Measurements from ENCODE around the gene SLCO2B1. TPM values are rescaled to one million over a fixed set of nuclear protein-coding genes. Genes with fewer than 3 reads are reported as not detected.

SLCO2B1 gene
- total RNA-seq, 6 experiments from 2014 or later, result 145 to 316 (median 199) TPM

GRCh38 chr11:75154646-75155569 lies 4.0 kb downstream of the SLCO2B1 start:
- intact Hi-C loops (cut with DNase I), result no loop called here
- Histone ChIP-seq H3K36me3 (no peaks in the 10 kb centered on the region), H3K27ac (peak overlapping the region; percentile 2 to 97 (median 82)), H3K9me3 (no peaks in the 10 kb centered on the region), H3K4me1 (peaks cover 0 to 77% (median 36%) of the 10 kb centered on the region in 4 donors), H3K27me3 (no peaks in the 10 kb centered on the region), H3K4me3 (no peak overlapping the region)
- DNase-seq (no peak), ATAC-seq (no peak)
- TF ChIP-seq CTCF (IDR thresholded peaks at IDR 0.05) (no peak), POLR2A (IDR thresholded peaks at IDR 0.05) (no peak)
- WGBS (ENCODE audit: insufficient coverage, low coverage, low lambda C conversion rate, missing lambda C conversion rate), result 78% methylated on average over 6 of the region's 9 CpGs

- H3K9me3 ChIP-seq, result no peaks in the 10 kb centered on the region
- ATAC-seq, result peak; percentile 50 to 66 (median 56)
- TF ChIP-seq CTCF (IDR thresholded peaks at IDR 0.05) (no peak), POLR2A (IDR thresholded peaks at IDR 0.05) (no peak)
- H3K27ac ChIP-seq, result peak overlapping the region; percentile 58 to 97 (median 82)
- no peaks in the 10 kb centered on the region for H3K36me3 ChIP-seq
- 26% methylated on average over 10 of the region's 13 CpGs for WGBS (ENCODE audit: insufficient coverage, low coverage, low lambda C conversion rate, missing lambda C conversion rate)
- peaks cover 0 to 77% (median 36%) of the 10 kb centered on the region in 4 donors for H3K4me1 ChIP-seq
- H3K27me3 ChIP-seq, result no peaks in the 10 kb centered on the region
- DNase-seq, result peak in 1 of 3 donors; percentile 82
- intact Hi-C loops (cut with DNase I), result no loop called here
- H3K4me3 ChIP-seq, result no peak overlapping the region
These were observed 4.9 kb downstream of the SLCO2B1 start for GRCh38 chr11:75155570-75156422.

GRCh38 chr11:75158241-75158640 lies 7.3 kb downstream of the SLCO2B1 start:
- ATAC-seq (no peak), DNase-seq (no peak)
- Histone ChIP-seq H3K4me3 (no peak overlapping the region), H3K27ac (peak overlapping the region in 2 of 3 donors; percentile 96 to 97), H3K4me1 (peaks cover 0 to 75% (median 36%) of the 10 kb centered on the region in 4 donors), H3K9me3 (no peaks in the 10 kb centered on the region), H3K27me3 (no peaks in the 10 kb centered on the region), H3K36me3 (peaks cover 0 to 5% (median 0%) of the 10 kb centered on the region in 4 donors)
- no peak for TF ChIP-seq CTCF (IDR thresholded peaks at IDR 0.05)
- no peak for TF ChIP-seq POLR2A (IDR thresholded peaks at IDR 0.05)
- intact Hi-C loops (cut with DNase I), result no loop called here

GRCh38 chr11:75158696-75159150 lies 7.8 kb downstream of the SLCO2B1 start:
- peaks cover 0 to 5% (median 0%) of the 10 kb centered on the region in 4 donors for H3K36me3 ChIP-seq
- no peaks in the 10 kb centered on the region for H3K9me3 ChIP-seq
- peak overlapping the region; percentile 47 to 73 (median 64) for H3K4me3 ChIP-seq
- H3K27me3 ChIP-seq, result no peaks in the 10 kb centered on the region
- ATAC-seq, result no peak
- DNase-seq, result no peak
- H3K27ac ChIP-seq, result peak overlapping the region; percentile 87 to 97 (median 96)
- intact Hi-C loops (cut with DNase I), result no loop called here
- whole genome bisulfite sequencing (ENCODE audit: insufficient coverage, low coverage, low lambda C conversion rate, missing lambda C conversion rate), result 0% methylated on average over 1 of the region's 4 CpGs
- H3K4me1 ChIP-seq, result peaks cover 0 to 76% (median 38%) of the 10 kb centered on the region in 4 donors
- TF ChIP-seq POLR2A (IDR thresholded peaks at IDR 0.05) (no peak), CTCF (IDR thresholded peaks at IDR 0.05) (peak in 1 of 4 donors; percentile 9)

Data from right lobe of liver (tissue), 6 donors.